ENCODE results near the gene PTAFR. TPM values are rescaled to one million over a fixed set of nuclear protein-coding genes. Genes with fewer than 3 reads are reported as not detected.

PTAFR gene
- total and polyA plus RNA-seq, 2 of the 4 experiments (the other 2 are of a cell fraction) = 0.17 to 0.18 TPM

DNA sequence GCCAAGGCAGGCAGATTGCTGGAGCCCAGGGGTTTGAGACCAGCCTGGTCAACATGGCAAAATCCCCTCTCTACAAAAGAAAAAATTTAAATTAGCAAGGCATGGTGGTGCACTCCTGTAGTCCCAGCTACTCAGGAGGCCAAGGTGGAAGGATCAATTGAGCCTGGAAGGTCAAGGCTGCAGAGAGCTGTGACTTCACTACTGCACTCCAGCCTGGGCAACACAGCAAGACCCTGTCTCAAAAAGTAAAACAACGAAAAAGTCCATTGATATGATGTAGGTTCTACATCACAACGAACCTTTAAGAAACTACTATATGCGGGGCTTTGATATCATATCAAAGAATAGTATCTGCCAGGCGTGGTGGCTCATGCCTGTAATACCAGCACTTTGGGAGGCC is 20.9 kb downstream of the PTAFR start:
- BruUV-seq (replicated peaks) = no TSS peak
- intact Hi-C loops (cut with micrococcal nuclease) = no loop called here
- no peak overlapping the region for H3K56ac ChIP-seq (ENCODE audit: extremely low read depth, insufficient read depth, low read length)

More for the DNA sequence above, 20.9 kb downstream of the PTAFR start:
- Histone ChIP-seq H4K91ac (ENCODE audit: insufficient read depth, low read depth, low read length) (peak overlapping the region; percentile 79), H2AK9ac (replicated peaks; ENCODE audit: low read depth, low read length, poor library complexity) (no peak overlapping the region), H2AFZ (replicated peaks; ENCODE audit: low read length, poor library complexity) (no peak overlapping the region), H3K23ac (ENCODE audit: low read depth, low read length) (no peak overlapping the region), H3K4me1 (ENCODE audit: control insufficient read depth, insufficient read depth, low read length) (peaks cover 20% of the 10 kb centered on the region), H3K27me3 (ENCODE audit: control insufficient read depth, insufficient read depth, low read length) (no peaks in the 10 kb centered on the region), H3K18ac (ENCODE audit: low read depth, low read length) (peak overlapping the region; percentile 78), H2BK20ac (ENCODE audit: low read depth, low read length) (peak overlapping the region; percentile 69), H3K4me3 (ENCODE audit: insufficient read depth, low read depth, low read length) (no peak overlapping the region), H4K5ac (ENCODE audit: low read depth, low read length) (peak overlapping the region; percentile 75), H3K36me3 (ENCODE audit: control insufficient read depth, insufficient read depth, low read length) (no peaks in the 10 kb centered on the region), H2BK15ac (ENCODE audit: low read depth, low read length) (peak overlapping the region; percentile 76; the same call in 2 of the 3 replicates), H3K14ac (replicated peaks; ENCODE audit: low read depth, low read length) (peak overlapping the region; percentile 31), H3K4me2 (ENCODE audit: low read depth, low read length) (no peak overlapping the region), H3K4ac (ENCODE audit: low read depth, low read length) (peak overlapping the region; percentile 82), H4K8ac (ENCODE audit: low read depth in 2 of 2, low read length in 2 of 2) (peak overlapping the region; percentile 42 to 71; a peak in 2 of 4 replicates), H3K9me3 (ENCODE audit: control insufficient read depth, insufficient read depth, low read length) (no peaks in the 10 kb centered on the region), H2AK5ac (ENCODE audit: low read depth, low read length) (peak overlapping the region; percentile 82; the same call in 1 of the 2 replicates), H4K20me1 (ENCODE audit: insufficient read depth, low read length) (no peaks in the 10 kb centered on the region), H3K79me1 (ENCODE audit: low read depth in 1 of 2, low read length in 2 of 2) (no peaks in the 10 kb centered on the region; a peak in 1 of 4 replicates), H3K9ac (ENCODE audit: low read depth, low read length) (no peak overlapping the region; the same call in 1 of the 2 replicates), H3K27ac (ENCODE audit: insufficient read depth, low read length) (peak overlapping the region; percentile 92; the same call in 1 of the 2 replicates), H2BK5ac (ENCODE audit: low read depth, low read length, poor library complexity, severe bottlenecking) (peak overlapping the region; percentile 25), H3K9me1 (ENCODE audit: insufficient read depth, low read length) (peaks cover 17% of the 10 kb centered on the region), H2BK120ac (ENCODE audit: low read depth, low read length) (peak overlapping the region; percentile 82)
- DNase-seq (no peak), ATAC-seq (ENCODE audit: low read depth) (no peak)
- dilution Hi-C loops (cut with HindIII; ENCODE audit: low sequenced_read_pairs, unreplicated experiment) (no loop called here), in situ Hi-C loops (cut with MboI; ENCODE audit: low sequenced_read_pairs) (no loop called here)
- TF ChIP-seq, protein P1, sequence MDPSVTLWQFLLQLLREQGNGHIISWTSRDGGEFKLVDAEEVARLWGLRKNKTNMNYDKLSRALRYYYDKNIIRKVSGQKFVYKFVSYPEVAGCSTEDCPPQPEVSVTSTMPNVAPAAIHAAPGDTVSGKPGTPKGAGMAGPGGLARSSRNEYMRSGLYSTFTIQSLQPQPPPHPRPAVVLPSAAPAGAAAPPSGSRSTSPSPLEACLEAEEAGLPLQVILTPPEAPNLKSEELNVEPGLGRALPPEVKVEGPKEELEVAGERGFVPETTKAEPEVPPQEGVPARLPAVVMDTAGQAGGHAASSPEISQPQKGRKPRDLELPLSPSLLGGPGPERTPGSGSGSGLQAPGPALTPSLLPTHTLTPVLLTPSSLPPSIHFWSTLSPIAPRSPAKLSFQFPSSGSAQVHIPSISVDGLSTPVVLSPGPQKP (IDR thresholded peaks at IDR 0.05; ENCODE audit: borderline replicate concordance, low read depth, low read length) = no peak
- TF ChIP-seq RCOR1 (IDR thresholded peaks at IDR 0.05; ENCODE audit: insufficient replicate concordance, low read length) (no peak), CHD1 (IDR thresholded peaks at IDR 0.05; ENCODE audit: low read depth, low read length) (no peak), SMC3 (IDR thresholded peaks at IDR 0.05; ENCODE audit: low read depth, low read length) (no peak), MXI1 (IDR thresholded peaks at IDR 0.05; ENCODE audit: borderline replicate concordance, low read depth, low read length) (no peak), BHLHE40 (IDR thresholded peaks at IDR 0.05; ENCODE audit: low read depth, low read length) (no peak), NFE2L2 (IDR thresholded peaks at IDR 0.05; ENCODE audit: low read depth, low read length) (no peak), RFX5 (IDR thresholded peaks at IDR 0.05; ENCODE audit: low read depth, low read length) (no peak), FOS (IDR thresholded peaks at IDR 0.05; ENCODE audit: low read depth, low read length) (no peak)
- TF ChIP-seq, protein P2, sequence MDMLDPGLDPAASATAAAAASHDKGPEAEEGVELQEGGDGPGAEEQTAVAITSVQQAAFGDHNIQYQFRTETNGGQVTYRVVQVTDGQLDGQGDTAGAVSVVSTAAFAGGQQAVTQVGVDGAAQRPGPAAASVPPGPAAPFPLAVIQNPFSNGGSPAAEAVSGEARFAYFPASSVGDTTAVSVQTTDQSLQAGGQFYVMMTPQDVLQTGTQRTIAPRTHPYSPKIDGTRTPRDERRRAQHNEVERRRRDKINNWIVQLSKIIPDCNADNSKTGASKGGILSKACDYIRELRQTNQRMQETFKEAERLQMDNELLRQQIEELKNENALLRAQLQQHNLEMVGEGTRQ (IDR thresholded peaks at IDR 0.05; ENCODE audit: low read depth, low read length) = no peak
- 100% methylated on average over 1 of the region's 4 CpGs; no CpG with 5 or more reads in 1 of the 2 experiments for WGBS, 2 experiments (ENCODE audit: extremely low coverage in 2 of 2, insufficient read length in 1 of 2)
- ChIA-PET CTCF (no interaction called here), POLR2A (ENCODE audit: unreplicated experiment) (no interaction called here)
